GM21526 (cell line): ENCODE data around the gene TMEM94.
"Not testable (repeated sequence)": the region's sequence is repeated elsewhere in the genome, so short reads cannot be mapped to it uniquely, and the experiment has no call there.

Source experiments
- ATAC-seq: cut with Tn5 transposase; IDR thresholded peaks from one replicate; pipeline ENCODE4 v1.9.1; 2021; ENCODE audit warnings: moderate library complexity; ENCODE audit not compliant: unreplicated experiment, low FRiP score

The TMEM94 gene

GRCh38 chr17:75475144-75475835 is 18.9 kb downstream of the TMEM94 start:
- no peak for ATAC-seq

- no peak for ATAC-seq
These were observed 19.4 kb downstream of the TMEM94 start for GRCh38 chr17:75475851-75476250.

GRCh38 chr17:75476271-75476671 is 19.8 kb downstream of the TMEM94 start:
- no peak for ATAC-seq

GRCh38 chr17:75476752-75477489 is 20.5 kb downstream of the TMEM94 start:
- ATAC-seq, result no peak

GRCh38 chr17:75477490-75477862 is 21.0 kb downstream of the TMEM94 start:
- ATAC-seq, result not testable (repeated sequence)

- ATAC-seq, result no peak
These were observed 22.1 kb downstream of the TMEM94 start for GRCh38 chr17:75478508-75478907.

- no peak for ATAC-seq
These were observed 23.8 kb downstream of the TMEM94 start for GRCh38 chr17:75480281-75480680.

- no peak for ATAC-seq
These were observed 25.0 kb downstream of the TMEM94 start for GRCh38 chr17:75481194-75482068.

GRCh38 chr17:75482098-75482942 is 25.9 kb downstream of the TMEM94 start:
- no peak for ATAC-seq

- ATAC-seq, result no peak
These were observed 29.3 kb downstream of the TMEM94 start for GRCh38 chr17:75485688-75486087.

- ATAC-seq, result no peak
These were observed 29.7 kb downstream of the TMEM94 start for GRCh38 chr17:75486151-75486550.

- ATAC-seq, result no peak
These were observed 30.5 kb downstream of the TMEM94 start for GRCh38 chr17:75486951-75487350.

- ATAC-seq, result no peak
These were observed 31.1 kb downstream of the TMEM94 start for GRCh38 chr17:75487351-75488070.

GRCh38 chr17:75488693-75489510 is 32.5 kb downstream of the TMEM94 start:
- ATAC-seq, result no peak

- no peak for ATAC-seq
These were observed 33.1 kb downstream of the TMEM94 start for GRCh38 chr17:75489511-75489955.

- ATAC-seq, result no peak
These were observed 33.8 kb downstream of the TMEM94 start for GRCh38 chr17:75490173-75490743.

- no peak for ATAC-seq
These were observed 34.7 kb downstream of the TMEM94 start for GRCh38 chr17:75490953-75491649.

- ATAC-seq, result no peak
These were observed 35.2 kb downstream of the TMEM94 start for GRCh38 chr17:75491680-75492079.
